Measurements from ENCODE around the gene KRT1.

GRCh38 chr12:52689239-52689638 is 9.0 kb upstream of the KRT1 start:
- TF ChIP-seq POLR2A (IDR thresholded peaks at IDR 0.05; ENCODE audit: low read depth, low read length) (no peak), TAF1 (IDR thresholded peaks at IDR 0.05; ENCODE audit: borderline replicate concordance, low read depth, low read length) (no peak), POLR2AphosphoS5 (IDR thresholded peaks at IDR 0.05; ENCODE audit: low read depth, low read length) (no peak)
